ELF-1 (cell line): ENCODE measurements around the gene CIBAR2.

Experiments used
- DNase-seq: peaks from one replicate; pipeline ENCODE4 v3.0.0-alpha.2; 2016; ENCODE audit warnings: low read depth, low spot score

The CIBAR2 gene

GRCh38 chr16:85112364-85112763, at the start of gene CIBAR2:
Gene CIBAR2, minus strand, starts transcription at chr16:85112472. Its CDS starts 120 bp downstream, at chr16:85112352.
- DNase-seq = no peak

- DNase-seq = no peak
These were observed 47.1 kb upstream of the CIBAR2 start for GRCh38 chr16:85159179-85159980.

GRCh38 chr16:85158743-85159178, 46.5 kb upstream of the CIBAR2 start:
- no peak for DNase-seq

GRCh38 chr16:85157813-85158742, 45.8 kb upstream of the CIBAR2 start:
- DNase-seq = peak; percentile 87

GRCh38 chr16:85157372-85157771, 45.1 kb upstream of the CIBAR2 start:
- DNase-seq = no peak

GRCh38 chr16:85156869-85157268, 44.6 kb upstream of the CIBAR2 start:
- no peak for DNase-seq

GRCh38 chr16:85156440-85156839, 44.2 kb upstream of the CIBAR2 start:
- DNase-seq = no peak

GRCh38 chr16:85153656-85154091, 41.4 kb upstream of the CIBAR2 start:
- no peak for DNase-seq

GRCh38 chr16:85153046-85153445, 40.8 kb upstream of the CIBAR2 start:
- no peak for DNase-seq

- no peak for DNase-seq
These were observed 40.2 kb upstream of the CIBAR2 start for GRCh38 chr16:85152414-85153030.

GRCh38 chr16:85151603-85152413, 39.5 kb upstream of the CIBAR2 start:
- peak; percentile 74 for DNase-seq

GRCh38 chr16:85151079-85151602, 38.9 kb upstream of the CIBAR2 start:
- DNase-seq = no peak

GRCh38 chr16:85150331-85150940, 38.2 kb upstream of the CIBAR2 start:
- DNase-seq = no peak

- DNase-seq = no peak
These were observed 37.5 kb upstream of the CIBAR2 start for GRCh38 chr16:85149776-85150175.

GRCh38 chr16:85148931-85149330, 36.7 kb upstream of the CIBAR2 start:
- DNase-seq = no peak

- peak; percentile 44 for DNase-seq
These were observed 34.8 kb upstream of the CIBAR2 start for GRCh38 chr16:85146922-85147651.

- no peak for DNase-seq
These were observed 34.2 kb upstream of the CIBAR2 start for GRCh38 chr16:85146532-85146797.

- no peak for DNase-seq
These were observed 33.7 kb upstream of the CIBAR2 start for GRCh38 chr16:85145734-85146531.

- DNase-seq = no peak
These were observed 32.9 kb upstream of the CIBAR2 start for GRCh38 chr16:85145188-85145587.
